OCI-LY7 (cell line): ENCODE data around the gene PIN1.
"Not testable (repeated sequence)": the region's sequence is repeated elsewhere in the genome, so short reads cannot be mapped to it uniquely, and the experiment has no call there.

ENCODE experiments used
- EZH2phosphoT487 ChIP-seq: fragments of 200-600 bp; sonication (generic); IDR thresholded peaks from 2 replicates; pipeline ENCODE4 v1.6.1; 2018; ENCODE audit warnings: low read depth, borderline replicate concordance, mild to moderate bottlenecking, mixed run types, antibody characterized with exemption, low read length, moderate library complexity, mixed read lengths
- TF ChIP-seq, protein P1 (sequence below): fragments of 200-600 bp; sonication (generic); conservative IDR thresholded peaks from 2 replicates; pipeline ENCODE4 v1.5.1; 2014; ENCODE audit warnings: mild to moderate bottlenecking, antibody characterized with exemption, low read length, moderate library complexity, mixed read lengths

DNA sequence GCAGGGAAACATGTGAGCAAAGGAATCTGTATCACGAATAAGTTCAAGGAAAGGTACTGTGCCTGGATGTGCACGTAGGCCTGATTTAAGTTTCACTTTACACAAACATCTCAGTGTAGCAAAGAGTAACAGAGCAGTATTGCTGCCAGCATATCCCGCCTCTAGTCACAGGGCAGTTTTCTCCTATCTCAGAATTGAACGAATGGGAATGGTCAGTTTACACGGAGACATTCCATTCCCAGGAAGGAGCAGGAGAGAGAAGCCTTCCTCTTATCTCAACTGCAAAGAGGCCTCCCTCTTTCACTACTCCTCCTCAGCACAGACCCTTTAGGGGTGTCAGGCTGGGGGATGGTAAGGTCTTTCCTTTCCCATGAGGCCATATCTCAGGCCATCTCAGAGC, 45.5 kb upstream of the PIN1 start:
- TF ChIP-seq, protein P1, sequence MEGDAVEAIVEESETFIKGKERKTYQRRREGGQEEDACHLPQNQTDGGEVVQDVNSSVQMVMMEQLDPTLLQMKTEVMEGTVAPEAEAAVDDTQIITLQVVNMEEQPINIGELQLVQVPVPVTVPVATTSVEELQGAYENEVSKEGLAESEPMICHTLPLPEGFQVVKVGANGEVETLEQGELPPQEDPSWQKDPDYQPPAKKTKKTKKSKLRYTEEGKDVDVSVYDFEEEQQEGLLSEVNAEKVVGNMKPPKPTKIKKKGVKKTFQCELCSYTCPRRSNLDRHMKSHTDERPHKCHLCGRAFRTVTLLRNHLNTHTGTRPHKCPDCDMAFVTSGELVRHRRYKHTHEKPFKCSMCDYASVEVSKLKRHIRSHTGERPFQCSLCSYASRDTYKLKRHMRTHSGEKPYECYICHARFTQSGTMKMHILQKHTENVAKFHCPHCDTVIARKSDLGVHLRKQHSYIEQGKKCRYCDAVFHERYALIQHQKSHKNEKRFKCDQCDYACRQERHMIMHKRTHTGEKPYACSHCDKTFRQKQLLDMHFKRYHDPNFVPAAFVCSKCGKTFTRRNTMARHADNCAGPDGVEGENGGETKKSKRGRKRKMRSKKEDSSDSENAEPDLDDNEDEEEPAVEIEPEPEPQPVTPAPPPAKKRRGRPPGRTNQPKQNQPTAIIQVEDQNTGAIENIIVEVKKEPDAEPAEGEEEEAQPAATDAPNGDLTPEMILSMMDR, result not testable (repeated sequence)
- not testable (repeated sequence) for TF ChIP-seq EZH2phosphoT487
